Hippocampal formation (tissue), 2 donors: ENCODE measurements around the gene GOT2.
"Not testable (repeated sequence)": the region's sequence is repeated elsewhere in the genome, so short reads cannot be mapped to it uniquely, and the experiment has no call there.

Experiments used
- DNase-seq, 2 donors: peaks; one replicate each; lab custom pipeline; 2025; lab: John Stamatoyannopoulos, UW

Gene GOT2

DNA sequence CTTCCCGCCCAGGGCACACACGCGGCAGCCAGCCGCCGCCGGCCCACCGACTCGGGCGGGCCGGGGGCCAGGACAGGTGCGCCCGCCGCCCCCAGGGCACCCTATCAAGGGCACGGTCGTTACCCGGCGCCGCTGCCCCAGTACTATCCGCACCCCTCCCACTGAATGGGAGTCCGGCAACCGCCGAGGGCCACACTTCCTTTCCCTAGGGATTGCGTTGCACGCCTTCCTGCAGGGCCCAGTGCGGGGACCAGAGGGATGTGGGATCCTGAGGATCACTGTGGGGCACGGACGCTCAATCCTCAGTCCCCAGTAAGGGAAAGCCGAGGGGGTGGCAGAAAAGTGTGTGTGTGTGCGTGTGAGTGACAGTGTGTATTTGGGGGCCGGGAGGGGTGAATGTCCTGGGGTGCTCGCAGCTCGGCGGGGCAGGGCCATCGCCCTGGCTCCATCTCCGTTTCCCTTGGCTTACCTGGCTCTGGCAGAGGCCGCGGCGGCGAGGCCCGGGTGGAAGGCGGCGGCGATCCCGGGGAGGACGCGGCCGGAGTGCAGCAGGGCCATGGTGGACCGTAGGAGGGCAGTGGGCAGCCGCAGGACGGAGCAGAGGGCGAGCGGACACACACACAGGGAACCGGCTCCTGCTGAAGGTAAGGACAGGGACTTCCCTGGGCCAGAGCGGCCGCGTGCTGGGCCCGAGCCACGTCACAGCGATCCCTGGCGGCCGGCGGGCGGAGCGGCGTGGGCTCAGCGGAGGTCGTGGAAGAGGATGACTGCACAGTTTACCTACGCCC lies at the start of gene GOT2:
Gene GOT2 (minus strand): TSS at position 646 of the 788 bp plus-strand sequence. CDS start 88 bp downstream, at position 558.
- DNase-seq: peak; percentile 78 to 79

DNA sequence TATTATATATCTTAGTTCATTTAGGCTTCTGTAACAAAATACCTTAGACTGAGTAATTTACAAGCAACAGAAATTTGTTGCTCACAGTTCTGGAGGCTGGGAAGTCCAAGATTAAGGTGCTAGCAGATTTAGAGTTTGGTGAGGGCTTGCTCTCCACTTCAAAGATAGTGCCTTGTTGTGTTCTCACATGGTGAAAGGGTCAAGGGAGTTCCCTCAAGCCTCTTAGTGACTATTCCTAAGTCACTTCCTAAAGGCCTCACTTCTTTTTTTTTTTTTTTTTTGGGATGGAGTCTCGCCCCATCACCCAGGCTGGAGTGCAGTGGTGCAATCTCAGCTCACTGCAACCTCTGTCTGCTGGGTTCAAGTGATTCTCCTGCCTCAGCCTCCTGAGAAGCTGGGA lies 45.2 kb upstream of the GOT2 start:
- not testable (repeated sequence) for DNase-seq

DNA sequence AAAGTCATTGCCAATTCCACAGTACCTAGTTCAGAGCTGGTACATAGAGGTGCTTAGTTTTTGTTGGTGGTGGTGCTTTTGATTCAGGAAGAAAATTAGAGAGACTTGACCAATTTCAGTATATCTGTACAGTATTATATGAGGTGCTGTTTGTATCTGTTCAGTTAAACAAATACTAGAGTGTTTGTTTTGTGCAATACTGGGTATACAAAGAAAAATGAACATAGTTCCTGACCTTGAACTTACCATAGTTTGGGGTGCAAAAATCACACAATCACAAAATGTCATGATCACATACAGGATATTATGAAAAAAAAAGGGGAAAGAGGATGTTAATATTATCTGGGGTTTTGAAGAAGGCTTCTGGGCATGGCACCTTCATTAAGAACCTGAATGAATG lies 39.8 kb upstream of the GOT2 start:
- DNase-seq: no peak

DNA sequence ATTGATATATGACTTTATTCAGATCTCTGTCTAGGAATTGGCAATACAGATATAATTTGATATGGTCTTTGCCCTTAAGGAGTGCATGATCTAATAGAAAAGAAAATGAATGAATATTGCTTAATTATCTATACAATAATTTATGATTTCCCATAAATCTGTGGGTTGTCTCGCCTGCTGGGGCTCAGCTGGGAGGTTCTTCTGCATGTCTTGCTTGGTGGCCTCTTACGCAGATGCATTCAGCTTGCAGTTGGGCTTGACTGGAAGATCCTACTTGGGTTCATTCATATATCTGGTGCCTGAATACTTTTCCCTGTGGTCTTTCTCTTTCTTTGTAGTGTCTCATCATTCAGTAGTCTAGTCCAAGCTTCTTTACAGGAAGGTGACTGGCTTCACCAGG lies 34.0 kb upstream of the GOT2 start:
- no peak for DNase-seq

DNA sequence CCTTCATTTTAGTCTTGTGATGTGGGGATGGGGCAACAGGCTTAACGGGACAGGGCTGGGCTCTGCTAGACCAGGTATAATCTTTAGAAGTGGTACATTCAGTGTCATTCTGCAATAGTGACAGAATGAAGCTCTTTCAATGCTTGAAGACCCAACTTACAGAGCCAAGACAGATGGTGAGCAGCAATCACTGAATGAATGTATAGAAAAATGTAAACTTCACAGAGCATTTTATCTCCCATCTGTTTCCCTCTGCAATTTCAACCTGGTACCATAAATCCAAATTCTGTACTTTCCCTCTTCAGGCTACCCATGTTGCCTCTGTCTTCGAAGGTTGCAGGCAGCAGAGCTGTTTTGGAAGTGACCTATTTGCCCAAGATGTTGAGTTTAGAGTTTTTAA lies 33.5 kb upstream of the GOT2 start:
- DNase-seq: no peak

DNA sequence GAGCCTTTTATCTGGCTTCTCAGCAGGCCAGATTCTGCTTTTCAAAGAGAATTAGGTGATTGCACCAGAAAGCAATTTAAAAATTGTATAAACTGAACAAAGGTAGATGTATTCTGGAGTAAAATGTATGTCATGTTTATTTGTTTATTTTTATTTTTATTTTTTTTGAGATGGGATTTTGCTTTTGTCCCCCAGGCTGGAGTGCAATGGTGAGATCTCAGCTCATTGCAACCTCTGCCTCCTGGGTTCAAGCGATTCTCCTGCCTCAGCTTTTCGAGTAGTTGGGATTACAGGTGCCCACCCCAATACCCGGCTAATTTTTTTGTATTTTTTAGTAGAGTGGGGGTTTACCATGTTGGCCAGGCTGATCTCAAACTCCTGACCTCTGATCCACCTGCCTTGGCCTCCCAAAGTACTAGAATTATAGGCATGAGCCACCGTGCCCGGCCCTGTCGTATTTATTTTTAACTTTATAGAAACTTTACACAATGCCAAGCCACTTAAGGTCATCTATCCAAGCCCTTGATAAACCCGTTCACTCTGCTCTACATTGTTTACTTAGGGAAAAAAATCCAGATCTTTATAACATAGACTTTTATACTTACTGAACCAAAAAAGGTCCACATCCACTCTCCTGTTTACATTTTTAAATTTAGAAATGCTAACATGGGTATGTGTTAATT lies 22.7 kb upstream of the GOT2 start:
- DNase-seq: no peak

DNA sequence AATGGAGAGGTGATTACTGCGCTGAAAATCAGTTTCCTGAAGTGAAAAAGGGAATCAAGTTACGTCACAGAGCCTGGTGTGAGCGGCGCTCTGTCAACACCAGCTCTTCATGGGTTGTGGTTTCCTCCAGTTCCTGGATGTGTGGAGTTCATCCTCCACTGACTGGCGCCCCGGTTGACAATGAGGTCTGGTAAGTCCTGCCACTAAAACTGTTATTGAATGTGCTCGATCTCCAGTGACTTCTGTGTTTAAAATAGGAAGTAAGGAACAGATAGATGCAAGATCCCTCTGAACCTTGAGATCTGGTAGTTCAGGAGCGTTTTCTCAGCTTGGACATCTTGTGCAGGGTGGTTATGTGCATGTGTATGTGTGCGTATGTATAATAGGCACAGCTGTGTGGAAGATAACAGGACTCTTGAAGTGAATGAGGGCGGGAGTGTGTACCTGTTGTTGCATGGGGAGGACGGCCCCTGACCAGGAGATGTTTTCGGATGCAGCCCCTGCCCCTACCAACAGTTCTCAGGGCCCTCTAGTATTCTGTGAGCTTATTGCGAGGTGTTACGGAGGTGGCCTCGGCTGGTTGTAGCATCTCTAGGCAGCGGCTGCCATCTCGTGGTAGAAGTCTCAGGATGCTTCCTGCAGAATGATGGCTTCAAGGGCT lies 22.0 kb upstream of the GOT2 start:
- peak; percentile 73 to 80 for DNase-seq

DNA sequence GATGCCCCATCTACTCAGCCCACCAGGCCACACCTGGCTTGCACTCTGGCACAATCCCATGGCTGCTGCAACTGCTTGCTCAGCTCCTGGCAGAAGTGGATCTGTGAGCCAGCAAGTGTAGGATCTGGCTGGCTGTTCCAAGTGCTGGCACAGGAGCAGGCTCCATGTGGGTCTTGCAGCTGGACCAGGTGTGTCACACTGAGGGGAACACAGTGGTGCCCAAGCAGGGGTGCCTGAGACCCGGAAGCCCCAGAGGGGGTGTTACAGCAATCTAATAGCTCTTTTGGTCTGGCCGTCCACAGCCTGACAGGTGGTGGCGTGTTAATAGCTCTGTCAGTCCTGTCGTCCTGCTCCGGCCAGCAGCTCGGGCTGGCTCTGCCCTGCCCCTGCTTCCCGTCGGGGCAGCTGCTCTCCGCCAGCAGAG lies 19.6 kb upstream of the GOT2 start:
- no peak for DNase-seq

DNA sequence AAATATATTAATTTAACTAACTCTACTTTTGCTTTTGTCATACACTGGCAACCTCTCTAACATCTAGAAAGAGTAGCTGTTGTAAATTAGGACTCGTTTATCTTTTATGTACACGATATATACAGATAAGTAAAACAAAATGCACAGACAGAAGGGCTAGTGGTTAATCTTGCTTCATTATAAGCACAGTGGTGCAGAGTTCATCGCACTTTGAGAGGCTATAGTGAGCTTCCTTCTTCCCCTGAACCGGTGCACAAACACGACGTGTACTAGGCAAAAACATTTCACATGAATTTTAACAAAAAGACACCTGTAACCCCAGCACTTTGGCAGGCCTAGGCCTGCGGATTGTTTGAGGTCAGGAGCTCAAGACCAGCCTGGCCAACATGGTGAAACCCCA lies 10.4 kb upstream of the GOT2 start:
- DNase-seq: no peak

DNA sequence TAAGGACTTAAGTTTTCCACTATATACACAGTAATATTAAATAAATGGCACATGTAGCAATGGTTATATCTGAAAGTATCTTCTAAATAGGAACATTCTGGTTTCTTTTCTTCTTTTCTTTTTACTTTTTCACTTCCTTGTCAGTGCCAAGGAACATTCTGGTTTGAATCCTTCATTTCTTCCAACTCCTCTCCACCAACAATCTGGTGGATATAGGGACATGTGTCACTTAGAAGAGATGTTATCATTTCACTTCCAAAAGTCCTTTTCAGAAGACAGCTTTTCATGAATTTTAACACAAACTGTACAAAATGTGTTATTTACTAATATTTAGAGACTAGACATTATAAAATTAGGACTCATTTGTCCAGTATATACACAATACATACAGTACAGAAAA lies 7.9 kb upstream of the GOT2 start:
- no peak for DNase-seq

DNA sequence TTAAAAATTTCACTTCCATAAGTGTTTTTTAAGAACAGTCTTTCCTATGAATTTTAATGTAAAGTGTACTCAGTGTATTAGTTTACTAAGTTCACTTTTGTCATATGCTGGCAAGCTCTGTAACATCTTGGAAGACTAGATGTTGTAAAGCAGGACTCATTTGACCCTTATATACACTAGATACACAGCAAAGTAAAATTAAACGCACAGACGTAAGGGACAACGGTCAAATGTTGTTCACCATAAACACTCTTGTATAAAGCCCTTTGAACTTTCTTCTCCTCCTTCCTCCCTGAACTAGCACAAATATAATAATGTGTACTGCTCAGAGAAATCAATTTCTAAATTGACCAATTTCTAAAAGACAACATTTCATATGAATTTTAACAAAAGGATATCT lies 7.0 kb upstream of the GOT2 start:
- no peak for DNase-seq

DNA sequence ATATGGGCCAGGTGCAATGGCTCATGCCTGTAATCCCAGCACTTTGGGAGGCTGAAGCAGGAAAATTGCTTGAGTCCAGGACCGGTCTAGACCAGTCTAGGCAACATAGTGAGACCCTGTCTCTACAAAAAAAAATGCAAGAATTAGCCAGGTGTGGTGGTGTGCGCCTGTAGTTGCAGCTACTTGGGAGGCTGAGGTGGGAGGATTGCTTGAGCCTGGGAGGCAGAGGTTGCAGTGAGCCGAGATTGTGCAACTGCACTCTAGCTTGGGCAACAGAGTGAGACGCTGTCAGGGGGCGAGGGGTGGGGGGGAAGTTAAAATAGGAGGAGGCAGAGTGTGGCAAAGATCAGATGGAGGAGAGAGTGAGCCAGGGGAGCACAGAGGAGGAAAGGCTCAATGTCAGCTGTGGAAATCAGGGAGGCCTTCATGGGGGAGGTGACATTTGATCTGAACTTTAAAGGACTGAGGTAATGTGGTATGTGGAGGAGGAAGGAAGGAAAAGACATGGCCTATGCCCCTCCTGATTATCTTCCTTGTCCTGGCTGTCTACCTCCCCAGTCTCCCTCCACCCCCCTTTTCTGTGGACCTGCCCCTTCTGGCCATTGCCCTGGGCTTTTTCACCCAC lies 4.7 kb upstream of the GOT2 start:
- DNase-seq: no peak

DNA sequence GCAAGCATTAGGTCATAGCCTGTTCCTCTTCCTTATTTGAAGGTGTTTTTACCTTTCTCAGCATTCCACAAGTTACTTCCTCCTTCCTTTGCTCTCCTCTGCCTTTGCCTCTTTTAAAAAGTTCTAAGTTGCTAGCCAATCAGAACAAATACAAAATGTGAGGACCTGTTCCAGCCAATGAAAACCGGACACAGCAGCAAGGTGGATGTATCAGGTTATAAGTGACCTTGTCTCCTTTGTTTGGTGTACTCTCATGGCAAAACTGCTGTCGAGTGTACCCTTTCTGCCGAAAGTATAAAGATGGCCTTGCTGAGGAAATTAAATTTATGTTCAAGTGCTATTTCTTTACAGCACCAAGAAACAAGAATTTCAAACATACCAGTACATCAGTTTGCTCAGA lies 2.2 kb upstream of the GOT2 start:
- DNase-seq: not testable (repeated sequence)

DNA sequence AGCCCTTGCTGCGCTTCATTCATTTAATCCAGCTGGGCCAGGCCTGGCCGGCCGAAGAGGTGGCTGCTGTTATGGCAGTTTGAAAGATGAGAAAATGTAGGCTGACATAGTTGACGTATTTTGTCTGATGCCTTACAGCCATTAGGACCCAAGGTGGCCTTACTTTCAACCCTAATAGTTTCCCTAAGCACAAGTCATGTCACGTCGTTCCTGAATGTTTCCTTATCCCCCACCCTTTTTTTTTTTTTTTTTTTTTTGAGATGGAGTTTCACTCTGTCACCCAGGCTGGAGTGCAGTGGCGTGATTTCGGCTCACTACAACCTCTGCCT lies 307 bp upstream of the GOT2 start:
- no peak for DNase-seq

DNA sequence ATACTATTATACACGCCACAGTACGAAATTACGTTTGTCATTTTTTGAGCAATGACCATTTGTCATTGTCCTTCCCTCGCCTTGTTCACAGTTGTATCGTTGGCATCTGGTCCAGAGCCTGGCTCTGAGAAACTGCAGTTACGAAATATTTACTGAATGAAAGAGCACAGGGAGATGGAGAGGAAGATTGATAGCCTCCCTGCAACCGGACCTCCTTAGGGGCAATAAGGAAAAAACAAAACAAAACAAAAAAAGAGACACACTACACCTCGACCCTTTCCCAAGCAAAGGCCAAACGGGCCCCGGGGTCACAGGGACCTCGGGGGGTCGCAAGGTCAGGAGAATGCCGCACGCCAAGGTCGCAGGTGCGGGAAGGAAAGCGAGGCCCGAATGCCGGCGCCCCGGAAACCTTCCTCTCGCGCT lies 857 bp downstream of the GOT2 start:
- no peak for DNase-seq

DNA sequence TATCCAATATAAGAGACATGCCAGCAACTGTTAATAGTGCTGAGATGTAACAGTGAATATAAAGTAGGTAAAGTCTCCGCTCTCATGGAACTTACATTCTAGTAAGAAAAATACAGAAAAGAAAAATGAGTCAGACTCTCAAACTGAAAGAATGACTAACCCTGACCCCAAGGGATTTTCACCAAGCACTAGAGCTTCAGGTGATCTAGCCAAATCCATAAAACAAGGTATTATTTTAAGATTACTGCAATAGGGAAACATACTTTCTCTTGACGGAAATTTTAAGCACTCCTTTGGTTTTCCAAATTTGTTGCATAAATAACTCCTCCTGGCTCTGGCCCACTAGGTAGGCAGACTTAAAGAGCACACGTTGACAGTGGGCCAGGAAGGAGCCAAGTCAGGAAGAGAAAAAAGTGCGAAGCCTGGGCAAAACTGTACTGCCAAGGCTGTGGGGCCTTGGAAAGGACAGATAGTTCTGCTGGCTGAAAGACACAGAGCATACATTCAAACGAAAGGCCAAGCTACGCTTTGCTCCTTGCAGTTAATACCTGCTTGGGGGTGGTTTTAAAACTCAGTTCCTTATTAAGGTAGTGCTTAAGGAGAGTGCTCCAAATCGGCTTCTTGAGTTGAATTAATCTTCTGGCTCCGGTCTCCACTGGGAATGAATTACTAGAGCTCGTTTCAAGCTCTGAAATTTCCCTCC lies 1.4 kb downstream of the GOT2 start:
- DNase-seq: no peak

DNA sequence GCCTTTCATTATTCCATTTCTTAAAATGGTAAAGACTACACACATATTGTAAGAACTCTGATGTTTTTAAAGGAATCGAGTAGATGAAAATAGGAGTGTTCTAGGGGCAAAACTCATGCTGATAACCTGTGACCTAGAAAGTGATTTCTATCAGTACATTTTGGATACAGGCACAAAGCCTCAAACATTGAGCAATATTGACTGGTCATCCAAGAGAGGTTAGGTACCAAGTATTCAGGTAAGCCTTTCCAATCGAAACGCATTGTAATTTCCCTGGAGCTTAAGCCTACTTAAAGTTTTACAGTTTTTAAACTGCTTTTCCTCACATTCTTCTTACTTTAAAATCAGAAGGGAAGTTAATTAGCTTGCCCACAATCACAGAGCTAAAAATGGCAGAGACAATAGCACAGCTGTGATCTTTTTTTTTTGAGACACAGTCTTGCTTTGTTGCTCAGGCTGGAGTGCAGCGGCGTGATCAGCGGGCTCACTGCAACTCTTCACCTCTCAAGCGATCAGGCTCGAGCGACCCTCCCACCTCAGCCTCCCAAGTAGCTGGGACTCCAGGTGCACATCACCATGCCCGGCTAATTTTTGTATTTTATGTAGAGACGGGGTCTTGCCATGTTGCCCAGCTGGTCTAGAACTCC lies 3.3 kb downstream of the GOT2 start:
- DNase-seq: peak in 1 of 2 donors; percentile 5

DNA sequence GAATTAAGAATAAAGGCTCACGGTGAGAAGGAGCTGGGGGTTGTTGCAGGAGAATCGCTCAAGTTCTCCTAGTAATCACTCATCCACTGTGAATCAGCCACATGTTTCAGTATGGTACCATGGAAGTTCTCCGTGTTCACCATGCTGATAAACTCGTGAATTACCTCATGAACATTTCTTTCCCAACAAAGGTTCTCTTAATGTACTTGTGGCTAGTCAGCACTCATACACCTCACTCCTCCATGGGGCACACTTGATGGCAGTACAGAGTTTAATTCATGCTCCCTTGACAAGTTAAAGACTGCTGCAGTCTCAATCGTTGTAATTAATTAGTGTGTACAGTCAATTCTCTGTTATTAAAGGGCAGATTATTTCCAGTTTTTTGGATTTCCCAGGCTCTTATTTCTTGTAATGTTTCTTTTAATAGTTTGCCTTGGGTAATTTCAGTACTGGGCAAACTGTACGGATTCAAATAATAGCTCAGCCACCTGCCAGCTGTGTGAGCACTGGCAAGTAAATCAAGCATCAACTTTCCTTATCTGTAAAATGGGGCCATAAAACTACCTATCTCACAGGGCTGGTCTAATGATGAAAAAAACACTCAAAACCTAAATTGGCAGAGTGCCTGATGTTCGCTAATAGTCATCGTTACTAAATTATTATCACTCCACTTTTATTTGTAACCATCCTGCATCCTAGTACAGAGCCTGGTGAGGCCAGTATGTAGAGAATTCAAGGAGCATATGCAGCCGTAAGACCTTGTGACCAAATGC lies 6.1 kb downstream of the GOT2 start:
- DNase-seq: no peak

DNA sequence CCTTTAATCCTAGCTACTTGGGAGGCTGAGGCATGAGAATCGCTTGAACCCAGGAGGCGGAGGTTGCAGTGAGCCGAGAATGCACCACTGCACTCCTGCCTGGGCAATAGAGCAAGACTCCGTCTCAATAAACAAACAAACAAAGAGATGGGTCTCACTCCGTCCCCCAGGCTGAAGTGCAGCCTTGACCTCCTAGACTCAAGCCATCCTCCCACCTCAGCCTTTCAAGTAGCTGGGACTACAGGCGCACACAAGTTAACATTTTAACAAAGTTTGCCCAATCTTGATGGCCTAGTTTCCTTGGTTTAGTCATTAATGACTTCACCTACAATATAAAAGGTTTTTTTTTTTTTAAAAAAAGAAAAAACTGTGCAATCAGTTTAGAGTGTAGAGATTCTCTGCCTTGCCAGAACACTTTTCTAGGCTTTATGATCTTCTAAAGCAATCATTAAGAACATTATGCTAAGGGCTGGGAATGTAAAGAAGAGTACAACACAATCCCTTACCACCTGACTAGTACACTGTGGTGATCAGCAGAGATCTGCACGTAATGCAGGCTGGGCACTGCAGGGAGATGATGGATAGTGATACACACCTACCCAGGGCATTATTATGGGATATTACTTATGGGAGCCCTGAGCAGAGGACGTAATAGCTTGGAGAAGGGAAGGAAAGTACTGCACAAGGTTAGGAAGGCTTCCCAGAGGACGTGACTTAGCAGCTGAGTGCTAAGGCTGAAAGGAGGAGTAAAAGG lies 6.9 kb downstream of the GOT2 start:
- DNase-seq: no peak

DNA sequence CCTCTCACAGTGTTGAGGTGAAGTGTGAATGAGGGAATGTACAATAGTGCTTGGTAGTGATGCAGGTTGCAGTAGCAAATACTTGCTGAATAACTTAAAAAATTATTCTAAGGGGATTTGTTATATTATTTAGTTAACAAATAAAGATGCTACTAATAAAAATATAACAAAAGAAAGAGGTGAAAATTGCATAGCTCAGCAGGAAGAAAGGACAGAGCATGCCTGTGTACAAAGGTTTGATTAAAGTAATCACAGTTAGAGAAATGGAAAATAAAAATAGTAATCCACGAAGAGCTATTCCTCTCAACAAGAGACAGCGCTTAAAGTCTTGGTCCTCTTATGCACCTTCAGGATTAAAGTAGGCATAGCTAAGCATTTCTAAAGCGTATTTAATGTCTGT lies 11.0 kb downstream of the GOT2 start:
- DNase-seq: no peak
